Panc1 (cell line): ENCODE results near the gene RITA1.

ENCODE experiments used
- POLR2AphosphoS5 ChIP-seq: IDR thresholded peaks from 2 replicates; pipeline ENCODE4 v1.6.1; 2012; ENCODE audit warnings: mild to moderate bottlenecking, low read depth, low read length, moderate library complexity
- TF ChIP-seq, protein P1 (sequence below): fragments of 450-650 bp; IDR thresholded peaks from 2 replicates; pipeline ENCODE4 v1.5.1; 2017; ENCODE audit warnings: mild to moderate bottlenecking

DNA sequence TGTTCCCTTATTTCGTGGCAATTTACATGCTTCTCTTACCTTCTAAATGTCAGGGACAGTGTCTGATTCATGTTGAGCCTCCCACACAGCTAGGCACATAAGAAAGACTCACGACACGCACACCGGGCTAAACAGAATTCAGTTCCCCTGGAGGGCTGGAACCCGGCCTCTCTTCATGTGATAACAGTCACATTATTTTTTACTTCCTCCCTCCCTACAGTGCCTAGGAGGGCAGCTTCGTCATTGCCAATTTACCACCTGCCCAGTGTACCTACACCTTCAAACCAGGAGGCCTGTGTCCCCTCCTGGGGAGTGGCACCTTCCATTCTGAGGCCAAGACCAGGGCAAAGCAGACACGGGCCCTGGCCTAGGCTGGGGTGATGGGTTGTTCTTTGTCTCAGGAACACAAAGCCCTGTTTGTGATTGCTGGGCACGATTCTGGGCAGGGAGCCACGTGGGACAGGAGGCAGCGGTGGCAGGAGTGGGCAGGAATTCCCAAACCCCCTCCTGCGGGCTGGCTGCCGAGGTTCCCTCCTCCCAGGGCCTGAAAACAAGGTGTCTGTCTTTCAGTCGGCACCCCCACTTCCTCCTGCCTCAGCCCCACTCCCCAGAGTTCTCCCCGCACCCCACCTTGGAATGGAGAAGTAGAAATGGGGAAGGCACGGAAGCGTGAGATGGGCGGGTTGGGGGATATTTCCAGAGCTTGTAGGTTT lies 43.2 kb upstream of the RITA1 start:
- TF ChIP-seq, protein P1, sequence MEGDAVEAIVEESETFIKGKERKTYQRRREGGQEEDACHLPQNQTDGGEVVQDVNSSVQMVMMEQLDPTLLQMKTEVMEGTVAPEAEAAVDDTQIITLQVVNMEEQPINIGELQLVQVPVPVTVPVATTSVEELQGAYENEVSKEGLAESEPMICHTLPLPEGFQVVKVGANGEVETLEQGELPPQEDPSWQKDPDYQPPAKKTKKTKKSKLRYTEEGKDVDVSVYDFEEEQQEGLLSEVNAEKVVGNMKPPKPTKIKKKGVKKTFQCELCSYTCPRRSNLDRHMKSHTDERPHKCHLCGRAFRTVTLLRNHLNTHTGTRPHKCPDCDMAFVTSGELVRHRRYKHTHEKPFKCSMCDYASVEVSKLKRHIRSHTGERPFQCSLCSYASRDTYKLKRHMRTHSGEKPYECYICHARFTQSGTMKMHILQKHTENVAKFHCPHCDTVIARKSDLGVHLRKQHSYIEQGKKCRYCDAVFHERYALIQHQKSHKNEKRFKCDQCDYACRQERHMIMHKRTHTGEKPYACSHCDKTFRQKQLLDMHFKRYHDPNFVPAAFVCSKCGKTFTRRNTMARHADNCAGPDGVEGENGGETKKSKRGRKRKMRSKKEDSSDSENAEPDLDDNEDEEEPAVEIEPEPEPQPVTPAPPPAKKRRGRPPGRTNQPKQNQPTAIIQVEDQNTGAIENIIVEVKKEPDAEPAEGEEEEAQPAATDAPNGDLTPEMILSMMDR = no peak
- no peak for TF ChIP-seq POLR2AphosphoS5
